ENCODE results near the gene TGFB1I1. TPM values are rescaled to one million over a fixed set of nuclear protein-coding genes. Genes with fewer than 3 reads are reported as not detected.

The TGFB1I1 gene
- total RNA-seq, 1 donor from 2014 or later, result 85.5 TPM

DNA sequence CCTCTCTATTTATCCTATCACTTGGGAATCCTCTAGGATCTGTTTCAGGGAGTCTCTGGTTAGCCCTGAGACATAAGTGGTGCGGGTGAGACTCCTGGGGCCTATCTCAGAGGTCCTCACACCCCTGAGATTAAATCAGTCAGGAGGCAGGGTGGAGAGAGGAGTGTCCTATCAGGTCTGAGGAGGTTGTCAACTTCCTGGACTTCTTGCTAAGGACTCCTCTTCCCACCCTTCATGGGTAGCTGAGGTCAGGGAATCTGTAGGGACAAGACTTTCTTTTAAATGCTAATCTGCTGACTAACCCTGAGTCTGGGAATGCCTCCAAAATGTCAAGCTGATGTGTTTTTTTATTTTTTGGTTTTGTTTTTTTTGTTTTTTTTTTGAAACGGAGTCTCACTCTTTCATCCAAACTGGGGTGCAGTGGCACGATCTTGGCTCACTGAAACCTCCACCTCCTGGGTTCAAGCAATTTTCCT, 19.3 kb upstream of the TGFB1I1 start:
- DNase-seq (ENCODE audit: low spot score), result no peak

GRCh38 chr16:31453255-31454204, 18.4 kb upstream of the TGFB1I1 start:
- DNase-seq (ENCODE audit: low spot score), result no peak

DNA sequence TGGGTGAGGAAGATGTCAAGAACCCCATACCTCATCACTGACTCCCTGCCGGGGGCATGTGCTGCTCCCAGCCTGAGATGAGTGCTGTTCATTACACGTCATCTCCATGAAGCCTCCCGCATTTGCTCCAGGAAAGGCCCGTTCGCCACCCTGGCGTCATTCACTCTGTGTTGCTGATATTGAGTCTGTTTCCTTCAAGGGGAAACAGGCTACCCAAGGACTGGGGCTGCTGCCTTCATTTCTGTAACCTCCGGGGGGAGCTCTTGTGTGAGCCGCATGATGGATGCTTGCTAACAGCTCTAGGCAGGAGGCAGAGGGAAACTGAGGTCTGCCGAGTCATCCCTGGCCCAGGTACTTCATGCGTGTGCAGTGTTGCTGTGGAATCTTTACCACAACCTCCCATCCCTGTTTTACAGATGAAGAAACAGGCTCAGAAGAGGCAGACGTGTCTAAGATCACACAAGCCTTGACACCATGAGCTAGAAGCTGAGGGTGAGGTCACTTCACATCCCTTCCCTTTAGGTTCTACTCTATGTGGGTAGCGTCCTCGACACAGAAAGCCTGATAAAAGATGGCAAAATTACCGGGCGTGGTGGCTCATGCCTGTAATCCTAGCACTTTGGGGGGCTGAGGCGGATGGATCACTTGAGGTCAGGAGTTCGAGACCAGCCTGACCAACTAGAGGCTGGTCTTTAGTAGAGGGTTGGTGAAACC, 16.2 kb upstream of the TGFB1I1 start:
- no peak for DNase-seq (ENCODE audit: low spot score)

- no peak for DNase-seq (ENCODE audit: low spot score)
These were observed 15.0 kb upstream of the TGFB1I1 start for GRCh38 chr16:31456988-31457360.

DNA sequence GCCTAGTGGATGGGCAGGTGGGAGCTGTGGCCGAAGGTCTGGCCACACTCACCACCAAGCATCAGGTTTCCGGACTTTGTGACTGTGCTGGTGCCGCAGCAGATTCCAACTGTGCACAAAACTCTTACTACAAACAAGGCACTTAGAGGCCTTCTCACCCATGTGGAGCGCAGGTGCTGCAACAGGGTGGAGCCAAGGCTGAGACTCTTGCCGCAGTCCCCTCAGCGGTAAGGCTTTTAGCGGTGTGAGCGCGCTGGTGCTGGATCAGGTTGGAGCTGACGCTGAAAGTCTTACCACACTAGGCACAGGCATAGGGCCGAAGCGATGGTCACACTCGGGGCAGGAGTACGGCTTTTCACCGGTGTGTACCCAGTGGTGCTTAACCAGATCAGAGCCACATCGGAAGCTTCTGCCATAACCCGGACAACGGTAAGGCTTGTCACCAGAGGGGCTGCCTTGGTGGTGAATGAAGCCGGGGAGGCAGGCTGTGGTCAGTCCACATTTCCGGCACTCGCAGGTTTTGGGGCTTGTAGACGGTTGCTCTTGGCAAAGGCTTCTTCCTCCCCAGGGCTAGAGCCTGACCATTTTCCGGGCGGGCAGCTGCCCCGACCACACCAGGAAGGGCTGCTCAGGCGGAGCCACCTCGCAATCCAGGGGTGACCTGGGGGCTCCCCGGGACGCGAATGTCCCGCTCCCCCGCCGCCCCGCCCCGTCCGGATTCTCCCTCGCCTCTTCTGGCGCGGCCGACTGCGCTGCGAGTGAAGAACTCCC, 13.7 kb upstream of the TGFB1I1 start:
- no peak for DNase-seq (ENCODE audit: low spot score)

- DNase-seq (ENCODE audit: low spot score), result peak; percentile 98
These were observed 12.9 kb upstream of the TGFB1I1 start, which contains the start of gene ARMC5 for GRCh38 chr16:31458844-31459686. TSS of gene ARMC5 (plus strand) at chr16:31459501. CDS start at chr16:31459525, 24 bp downstream.

GRCh38 chr16:31459687-31460581, 12.0 kb upstream of the TGFB1I1 start:
- peak; percentile 100 for DNase-seq (ENCODE audit: low spot score)

DNA sequence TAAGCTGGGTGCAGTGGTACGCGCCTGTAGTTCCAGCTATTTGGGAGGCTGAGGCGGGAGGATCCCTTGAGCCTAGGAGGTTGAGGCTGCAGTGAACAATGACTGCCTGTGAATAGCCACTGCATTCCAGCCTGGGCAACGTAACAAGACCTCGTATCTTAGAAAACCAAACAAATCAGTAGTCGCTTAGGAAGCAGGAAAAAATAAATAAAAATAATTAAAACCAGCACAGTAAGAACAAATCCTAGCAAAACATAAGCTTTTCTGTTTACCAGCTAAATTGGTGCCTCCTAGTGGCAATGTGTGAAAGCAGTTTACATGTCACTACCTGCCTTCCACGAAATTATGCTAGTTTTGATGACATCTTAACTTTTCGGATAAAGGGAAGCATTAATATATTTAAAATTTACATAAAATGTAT, 11.4 kb upstream of the TGFB1I1 start:
- DNase-seq (ENCODE audit: low spot score), result no peak

GRCh38 chr16:31461201-31461920, 10.6 kb upstream of the TGFB1I1 start:
- no peak for DNase-seq (ENCODE audit: low spot score)

GRCh38 chr16:31461921-31462804, 9.8 kb upstream of the TGFB1I1 start:
- no peak for DNase-seq (ENCODE audit: low spot score)

GRCh38 chr16:31464348-31464769, 7.6 kb upstream of the TGFB1I1 start:
- DNase-seq (ENCODE audit: low spot score), result no peak

- no peak for DNase-seq (ENCODE audit: low spot score)
These were observed 7.1 kb upstream of the TGFB1I1 start for GRCh38 chr16:31464781-31465260.

DNA sequence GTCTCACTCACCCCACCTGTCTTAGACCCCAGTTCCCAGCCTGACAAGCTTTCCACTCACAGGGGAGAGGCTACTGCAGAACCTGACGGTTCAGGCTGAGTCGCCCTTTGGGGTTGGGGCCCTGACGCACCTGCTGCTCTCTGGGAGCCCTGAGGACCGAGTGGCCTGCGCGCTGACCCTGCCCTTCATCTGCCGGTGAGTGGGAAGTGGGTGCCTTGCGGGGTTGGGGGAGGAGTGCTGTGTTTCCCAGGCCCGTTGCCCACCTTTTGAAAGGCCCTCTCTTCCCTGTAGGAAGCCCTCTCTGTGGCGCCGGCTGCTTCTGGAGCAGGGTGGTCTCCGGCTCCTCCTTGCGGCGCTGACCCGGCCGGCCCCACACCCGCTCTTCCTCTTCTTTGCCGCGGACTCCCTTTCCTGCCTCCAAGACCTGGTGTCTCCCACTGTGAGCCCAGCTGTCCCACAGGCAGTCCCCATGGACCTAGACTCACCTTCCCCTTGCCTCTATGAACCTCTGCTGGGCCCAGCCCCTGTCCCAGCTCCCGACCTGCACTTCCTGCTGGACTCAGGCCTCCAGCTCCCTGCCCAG, 6.1 kb upstream of the TGFB1I1 start:
- no peak for DNase-seq (ENCODE audit: low spot score)

GRCh38 chr16:31466381-31466841, 5.5 kb upstream of the TGFB1I1 start:
- DNase-seq (ENCODE audit: low spot score), result no peak

DNA sequence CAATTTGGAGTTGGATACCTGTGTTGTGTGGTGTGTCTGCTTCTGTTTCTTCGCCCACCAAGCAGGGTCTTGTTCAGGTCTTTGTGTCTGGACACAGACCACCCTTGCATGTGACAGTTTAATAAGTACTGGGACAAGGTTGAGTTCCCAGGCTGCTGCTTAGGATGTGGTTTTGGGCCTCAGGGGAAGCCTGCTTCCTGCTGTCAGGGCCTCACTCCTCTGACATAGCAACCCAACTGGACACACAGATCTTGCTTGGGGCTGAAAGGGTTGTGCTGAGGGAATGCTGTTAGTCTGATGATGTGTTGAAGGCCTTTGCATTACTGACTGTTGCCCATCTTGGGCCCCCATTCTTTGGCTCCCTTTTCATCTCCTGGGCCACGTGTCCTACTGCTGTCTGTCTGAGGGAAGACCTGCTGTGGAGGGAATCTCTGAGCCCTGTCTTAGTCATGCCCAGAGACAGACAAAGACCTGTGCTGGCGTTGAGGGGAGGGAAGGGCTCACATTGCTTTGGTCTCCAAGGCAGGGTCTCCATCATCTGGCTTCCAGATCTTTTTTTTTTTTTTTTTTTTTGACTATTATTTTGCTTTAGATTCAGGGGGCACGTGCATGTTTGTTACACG, 4.7 kb upstream of the TGFB1I1 start:
- DNase-seq (ENCODE audit: low spot score), result no peak

DNA sequence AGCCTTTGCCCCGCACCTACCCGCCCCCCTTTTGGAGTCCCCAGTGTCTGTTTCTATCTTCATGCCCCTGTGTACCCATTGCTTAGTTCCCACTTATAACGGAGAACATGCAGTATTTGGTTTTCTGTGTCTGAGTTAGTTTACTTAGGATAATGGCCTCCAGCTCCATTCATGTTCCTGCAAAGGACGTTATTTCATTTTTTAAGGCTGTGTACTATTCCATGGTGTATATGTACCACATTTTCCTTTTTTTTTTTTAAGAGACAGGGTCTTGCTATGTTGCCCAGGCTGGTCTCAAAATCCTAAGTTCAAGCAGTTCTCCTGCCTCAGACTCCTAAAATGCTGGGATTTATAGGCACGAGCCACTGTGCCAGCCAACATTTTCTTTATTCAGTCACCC, 4.1 kb upstream of the TGFB1I1 start:
- no peak for DNase-seq (ENCODE audit: low spot score)

DNA sequence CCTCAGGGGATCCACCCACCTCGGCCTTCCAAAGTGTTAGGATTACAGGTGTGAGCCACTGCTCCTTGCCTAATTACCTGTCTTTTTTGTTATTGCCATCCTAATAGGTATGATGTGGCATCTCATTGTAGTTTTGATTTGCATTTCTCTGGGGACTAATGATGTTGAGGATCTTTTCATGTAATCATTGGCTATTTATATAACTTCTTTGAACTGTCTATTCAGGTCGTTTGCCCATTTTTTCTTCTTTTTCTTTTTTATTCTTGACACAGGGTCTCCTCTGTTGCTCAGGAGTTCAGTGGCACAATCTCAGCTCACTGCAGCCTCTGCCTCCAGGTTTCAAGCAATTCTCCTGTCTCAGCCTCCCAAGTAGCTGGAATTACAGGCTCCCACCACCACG, 1.3 kb upstream of the TGFB1I1 start:
- no peak for DNase-seq (ENCODE audit: low spot score)

Data from mucosa of gallbladder (tissue), 1 donor.